ENCODE data around the gene CPLX1. TPM values are rescaled to one million over a fixed set of nuclear protein-coding genes. Genes with fewer than 3 reads are reported as not detected.

The CPLX1 gene
- total RNA-seq, 4 donors from 2014 or later, result 0.38 to 0.44 TPM; not detected in 2

DNA sequence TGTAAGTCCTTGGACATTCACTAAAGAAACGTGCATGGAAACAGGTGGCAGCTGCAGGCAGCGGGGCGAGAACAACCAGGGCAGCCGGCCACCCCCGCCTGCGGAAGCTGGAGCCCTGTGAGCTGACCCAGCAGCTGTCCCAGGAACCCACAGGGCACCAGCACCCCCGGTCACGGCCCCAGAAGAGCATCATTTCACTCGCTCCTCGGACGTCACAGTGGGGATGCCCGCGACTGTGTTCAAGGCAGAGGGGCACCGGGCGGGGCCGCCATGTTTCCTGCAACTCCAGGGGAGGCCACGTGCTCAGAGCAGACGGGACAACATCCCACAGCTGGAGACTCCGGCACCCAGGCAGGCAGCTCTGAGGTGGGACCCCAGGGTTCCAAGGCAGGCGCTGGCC, 45.0 kb upstream of the CPLX1 start:
- TF ChIP-seq POLR2AphosphoS5 (IDR thresholded peaks at IDR 0.05) (no peak), EP300 (IDR thresholded peaks at IDR 0.05) (no peak), POLR2A (IDR thresholded peaks at IDR 0.05) (no peak)
- TF ChIP-seq, protein P1, sequence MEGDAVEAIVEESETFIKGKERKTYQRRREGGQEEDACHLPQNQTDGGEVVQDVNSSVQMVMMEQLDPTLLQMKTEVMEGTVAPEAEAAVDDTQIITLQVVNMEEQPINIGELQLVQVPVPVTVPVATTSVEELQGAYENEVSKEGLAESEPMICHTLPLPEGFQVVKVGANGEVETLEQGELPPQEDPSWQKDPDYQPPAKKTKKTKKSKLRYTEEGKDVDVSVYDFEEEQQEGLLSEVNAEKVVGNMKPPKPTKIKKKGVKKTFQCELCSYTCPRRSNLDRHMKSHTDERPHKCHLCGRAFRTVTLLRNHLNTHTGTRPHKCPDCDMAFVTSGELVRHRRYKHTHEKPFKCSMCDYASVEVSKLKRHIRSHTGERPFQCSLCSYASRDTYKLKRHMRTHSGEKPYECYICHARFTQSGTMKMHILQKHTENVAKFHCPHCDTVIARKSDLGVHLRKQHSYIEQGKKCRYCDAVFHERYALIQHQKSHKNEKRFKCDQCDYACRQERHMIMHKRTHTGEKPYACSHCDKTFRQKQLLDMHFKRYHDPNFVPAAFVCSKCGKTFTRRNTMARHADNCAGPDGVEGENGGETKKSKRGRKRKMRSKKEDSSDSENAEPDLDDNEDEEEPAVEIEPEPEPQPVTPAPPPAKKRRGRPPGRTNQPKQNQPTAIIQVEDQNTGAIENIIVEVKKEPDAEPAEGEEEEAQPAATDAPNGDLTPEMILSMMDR (IDR thresholded peaks at IDR 0.05), result no peak
- Histone ChIP-seq H3K27me3 (no peaks in the 10 kb centered on the region), H3K4me1 (no peaks in the 10 kb centered on the region), H3K4me3 (no peak overlapping the region), H3K36me3 (peaks cover 92% of the 10 kb centered on the region), H3K9me3 (no peaks in the 10 kb centered on the region), H3K27ac (no peak overlapping the region)
- 85% methylated on average over 13 of the region's 20 CpGs for WGBS
- no peak for DNase-seq (ENCODE audit: low spot score in 2 of 2)

DNA sequence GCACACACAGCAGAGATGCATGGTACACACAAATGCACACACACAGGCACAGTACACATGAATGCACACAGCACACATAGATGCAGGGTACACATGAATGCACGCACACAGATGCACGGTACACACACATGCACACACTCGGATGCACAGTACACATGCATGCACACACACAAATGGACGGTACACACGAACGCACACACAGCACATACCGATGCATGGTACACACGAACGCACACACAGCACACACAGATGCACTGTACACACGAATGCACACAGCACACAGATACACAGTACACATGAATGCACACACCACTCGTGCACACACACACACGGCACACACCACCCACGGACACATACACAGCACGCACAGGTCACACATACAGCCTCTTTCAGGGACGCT, 43.8 kb upstream of the CPLX1 start:
- 98% methylated on average over 15 of the region's 15 CpGs for WGBS
- TF ChIP-seq, protein P1 (IDR thresholded peaks at IDR 0.05), result no peak
- no peak for TF ChIP-seq EP300 (IDR thresholded peaks at IDR 0.05)
- TF ChIP-seq POLR2AphosphoS5 (IDR thresholded peaks at IDR 0.05), result no peak
- TF ChIP-seq POLR2A (IDR thresholded peaks at IDR 0.05), result no peak
- Histone ChIP-seq H3K4me3 (no peak overlapping the region), H3K4me1 (no peaks in the 10 kb centered on the region), H3K9me3 (no peaks in the 10 kb centered on the region), H3K36me3 (peaks cover 92% of the 10 kb centered on the region), H3K27ac (no peak overlapping the region), H3K27me3 (no peaks in the 10 kb centered on the region)
- DNase-seq (ENCODE audit: low spot score in 2 of 2), result no peak

DNA sequence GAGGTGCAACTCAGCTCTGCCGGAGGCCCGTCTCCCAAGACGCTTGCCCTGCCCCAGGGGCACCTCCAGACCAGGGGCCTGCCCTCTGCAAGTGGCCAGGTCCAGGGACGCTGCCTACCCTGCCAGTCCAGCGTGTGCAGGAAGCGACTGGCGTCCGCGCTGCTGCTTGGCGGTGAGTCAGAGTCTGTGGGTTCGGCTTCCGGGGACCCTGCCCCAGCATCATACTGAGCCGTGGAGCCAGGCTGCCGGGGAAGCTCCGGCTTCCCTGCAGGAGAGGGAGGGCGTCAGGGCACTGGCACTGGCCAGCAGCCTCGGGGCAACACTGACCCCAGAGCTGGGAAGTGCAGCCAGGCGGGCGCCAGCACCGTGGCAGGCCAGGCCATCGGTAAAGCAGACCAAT, 42.5 kb upstream of the CPLX1 start:
- no peak for DNase-seq (ENCODE audit: low spot score in 2 of 2)
- no peaks in the 10 kb centered on the region for H3K4me1 ChIP-seq
- H3K9me3 ChIP-seq, result no peaks in the 10 kb centered on the region
- 95% methylated on average over 8 of the region's 21 CpGs for WGBS
- H3K27me3 ChIP-seq, result no peaks in the 10 kb centered on the region
- no peak overlapping the region for H3K4me3 ChIP-seq
- no peak overlapping the region for H3K27ac ChIP-seq
- TF ChIP-seq POLR2AphosphoS5 (IDR thresholded peaks at IDR 0.05), result no peak
- peaks cover 92% of the 10 kb centered on the region for H3K36me3 ChIP-seq

DNA sequence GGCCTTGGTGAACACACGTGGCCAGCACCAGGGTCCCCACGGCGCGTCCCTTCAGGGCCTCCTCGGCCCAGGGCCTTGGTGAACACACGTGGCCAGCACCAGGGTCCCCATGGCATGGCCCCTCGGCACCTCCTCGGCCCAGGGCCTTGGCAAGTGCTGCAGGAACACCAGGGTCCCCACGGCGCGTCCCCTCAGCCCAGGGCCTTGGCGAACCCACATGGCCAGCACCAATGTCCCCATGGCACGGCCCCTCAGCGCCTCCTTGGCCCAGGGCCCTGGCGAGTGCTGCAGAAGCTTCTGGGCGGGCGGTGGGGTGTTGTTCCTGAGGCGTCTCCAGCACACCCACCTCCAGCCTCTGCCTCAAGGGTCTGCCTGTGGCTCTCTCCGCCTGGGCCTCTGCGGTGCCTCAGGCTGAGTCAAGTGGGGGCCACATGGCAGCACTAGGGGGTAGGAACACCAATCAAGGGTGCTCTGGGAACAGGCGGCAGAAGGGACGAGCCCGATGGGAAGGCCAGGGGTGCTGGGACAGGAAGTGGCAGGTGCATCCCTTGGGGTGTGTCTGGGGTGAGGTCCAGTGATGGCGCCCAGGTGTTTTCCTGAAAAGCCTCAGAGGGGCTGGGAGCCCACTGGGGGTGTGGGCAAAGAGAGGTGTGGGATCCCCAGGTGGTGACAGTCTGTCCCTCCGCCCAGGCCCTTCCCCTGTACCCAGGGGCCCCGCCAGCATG, 41.8 kb upstream of the CPLX1 start:
- Histone ChIP-seq H3K4me3 (no peak overlapping the region), H3K4me1 (no peaks in the 10 kb centered on the region), H3K36me3 (peaks cover 95% of the 10 kb centered on the region), H3K9me3 (no peaks in the 10 kb centered on the region), H3K27ac (no peak overlapping the region), H3K27me3 (no peaks in the 10 kb centered on the region)
- WGBS, result 87% methylated on average over 8 of the region's 26 CpGs
- DNase-seq (ENCODE audit: low spot score in 2 of 2), result no peak
- no peak for TF ChIP-seq EP300 (IDR thresholded peaks at IDR 0.05)
- TF ChIP-seq POLR2A (IDR thresholded peaks at IDR 0.05), result no peak
- TF ChIP-seq, protein P1 (IDR thresholded peaks at IDR 0.05), result no peak
- TF ChIP-seq POLR2AphosphoS5 (IDR thresholded peaks at IDR 0.05), result no peak

DNA sequence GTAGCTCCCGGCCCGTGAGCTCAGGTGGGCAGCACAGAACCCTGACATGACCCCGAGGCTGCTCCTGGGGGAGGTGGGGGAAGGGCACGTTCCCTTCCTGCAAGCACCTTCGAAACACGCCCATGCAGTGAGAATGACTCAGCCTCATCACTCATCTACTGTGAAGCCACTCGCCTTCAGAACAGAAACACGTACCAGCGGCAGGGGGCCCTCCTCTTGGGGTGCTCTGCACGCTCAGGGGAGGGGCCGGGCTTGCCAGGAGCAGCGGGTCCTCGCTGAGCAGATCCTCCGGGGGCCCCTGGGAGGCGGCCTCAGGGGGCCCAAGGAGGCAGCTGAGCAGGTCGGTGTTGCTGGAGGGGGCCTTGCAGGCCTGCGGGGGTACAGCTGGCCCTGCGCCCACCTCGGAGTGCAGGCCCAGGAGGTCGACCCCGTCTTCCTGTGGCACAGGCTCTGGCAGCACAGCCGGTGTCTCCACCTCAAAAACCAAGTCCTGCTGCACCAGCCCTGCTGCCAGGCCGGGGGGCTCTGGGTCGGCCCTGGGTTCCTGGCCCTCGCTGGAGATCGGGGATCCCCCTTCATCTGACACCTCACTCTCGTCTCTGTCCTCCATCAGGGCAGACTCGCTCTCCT, 40.9 kb upstream of the CPLX1 start:
- Histone ChIP-seq H3K36me3 (peaks cover 95% of the 10 kb centered on the region), H3K9me3 (no peaks in the 10 kb centered on the region), H3K4me3 (no peak overlapping the region), H3K27me3 (no peaks in the 10 kb centered on the region), H3K4me1 (no peaks in the 10 kb centered on the region), H3K27ac (no peak overlapping the region)
- DNase-seq (ENCODE audit: low spot score in 2 of 2), result no peak
- 85% methylated on average over 23 of the region's 28 CpGs for WGBS
- TF ChIP-seq POLR2A (IDR thresholded peaks at IDR 0.05), result no peak
- no peak for TF ChIP-seq POLR2AphosphoS5 (IDR thresholded peaks at IDR 0.05)
- TF ChIP-seq, protein P1 (IDR thresholded peaks at IDR 0.05), result no peak
- TF ChIP-seq EP300 (IDR thresholded peaks at IDR 0.05), result no peak
